ENCODE measurements around the gene GPC6. TPM values are rescaled to one million over a fixed set of nuclear protein-coding genes. Genes with fewer than 3 reads are reported as not detected.

The GPC6 gene
- total RNA-seq, 1 donor from 2014 or later: 18.7 TPM

DNA sequence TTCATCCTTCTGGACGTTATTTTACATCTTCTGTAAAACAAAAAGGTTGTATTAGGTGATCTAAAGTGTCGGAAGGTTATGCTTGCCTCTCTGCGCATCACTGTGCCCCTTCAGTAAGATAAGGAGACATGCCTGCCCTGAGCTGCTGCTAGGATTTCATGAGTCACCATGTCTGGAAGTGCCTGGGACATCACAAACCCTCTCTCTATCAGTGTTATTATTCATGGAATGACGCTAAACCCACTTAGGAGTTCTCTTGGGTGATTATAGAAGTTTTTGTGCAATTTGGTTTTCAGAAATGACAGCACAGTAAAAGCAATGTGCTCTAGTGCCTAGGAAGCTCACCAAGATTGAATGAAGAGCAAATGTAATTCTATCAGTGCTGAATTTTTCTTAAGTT is 635.2 kb downstream of the GPC6 start:
- TF ChIP-seq, protein P1, sequence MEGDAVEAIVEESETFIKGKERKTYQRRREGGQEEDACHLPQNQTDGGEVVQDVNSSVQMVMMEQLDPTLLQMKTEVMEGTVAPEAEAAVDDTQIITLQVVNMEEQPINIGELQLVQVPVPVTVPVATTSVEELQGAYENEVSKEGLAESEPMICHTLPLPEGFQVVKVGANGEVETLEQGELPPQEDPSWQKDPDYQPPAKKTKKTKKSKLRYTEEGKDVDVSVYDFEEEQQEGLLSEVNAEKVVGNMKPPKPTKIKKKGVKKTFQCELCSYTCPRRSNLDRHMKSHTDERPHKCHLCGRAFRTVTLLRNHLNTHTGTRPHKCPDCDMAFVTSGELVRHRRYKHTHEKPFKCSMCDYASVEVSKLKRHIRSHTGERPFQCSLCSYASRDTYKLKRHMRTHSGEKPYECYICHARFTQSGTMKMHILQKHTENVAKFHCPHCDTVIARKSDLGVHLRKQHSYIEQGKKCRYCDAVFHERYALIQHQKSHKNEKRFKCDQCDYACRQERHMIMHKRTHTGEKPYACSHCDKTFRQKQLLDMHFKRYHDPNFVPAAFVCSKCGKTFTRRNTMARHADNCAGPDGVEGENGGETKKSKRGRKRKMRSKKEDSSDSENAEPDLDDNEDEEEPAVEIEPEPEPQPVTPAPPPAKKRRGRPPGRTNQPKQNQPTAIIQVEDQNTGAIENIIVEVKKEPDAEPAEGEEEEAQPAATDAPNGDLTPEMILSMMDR (conservative IDR thresholded peaks at IDR 0.05; ENCODE audit: low read depth, low read length): no peak
- H3K4me3 ChIP-seq (ENCODE audit: low read depth, low read length): peak overlapping the region; percentile 10
- DNase-seq (ENCODE audit: low read depth): peak; percentile 38

- H3K4me3 ChIP-seq (ENCODE audit: low read depth, low read length): peak overlapping the region; percentile 10
- TF ChIP-seq, protein P1 (conservative IDR thresholded peaks at IDR 0.05; ENCODE audit: low read depth, low read length): no peak
- peak; percentile 40 for DNase-seq (ENCODE audit: low read depth)
Measured at GRCh38 chr13:93862259-93862658, 635.7 kb downstream of the GPC6 start.

DNA sequence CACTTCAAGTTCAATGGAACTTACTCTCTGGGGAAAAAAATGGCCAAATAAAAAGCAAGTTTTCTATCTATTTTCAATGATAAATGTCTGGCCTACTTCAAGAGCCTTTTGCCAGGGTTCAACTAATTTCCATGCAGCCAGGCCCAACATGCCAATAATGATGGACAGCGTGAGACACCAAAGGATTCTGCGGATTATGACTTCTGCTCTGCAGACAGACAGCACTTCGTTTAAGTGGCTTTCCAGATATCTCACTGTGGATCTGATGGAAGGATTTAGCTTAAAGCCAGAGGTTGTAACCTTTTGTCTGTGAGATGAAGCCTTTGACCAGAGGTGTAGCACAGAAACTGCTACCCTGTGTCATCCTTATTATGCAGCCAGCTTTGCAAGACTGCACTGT is 638.6 kb downstream of the GPC6 start:
- DNase-seq (ENCODE audit: low read depth): no peak
- TF ChIP-seq, protein P1 (conservative IDR thresholded peaks at IDR 0.05; ENCODE audit: low read depth, low read length): no peak
- no peak overlapping the region for H3K4me3 ChIP-seq (ENCODE audit: low read depth, low read length)

DNA sequence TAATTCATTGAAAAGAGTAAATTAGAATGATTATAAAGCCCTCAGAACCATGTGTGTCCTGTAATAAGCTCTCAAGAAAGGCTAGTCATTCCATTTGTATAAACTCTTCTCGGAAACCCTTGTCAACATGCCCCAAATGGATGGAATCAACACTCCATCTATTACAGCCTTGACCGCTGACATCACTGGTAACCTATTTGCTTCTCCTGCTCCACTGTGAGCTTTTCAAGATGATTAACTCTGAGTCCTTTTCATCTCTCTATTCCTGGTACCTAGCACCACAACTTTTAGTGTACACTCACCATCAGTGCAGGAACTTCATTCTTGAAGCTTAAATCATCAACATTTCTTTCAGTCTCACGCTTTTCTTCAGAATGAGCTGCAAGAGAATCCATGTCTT is 640.9 kb downstream of the GPC6 start:
- TF ChIP-seq, protein P1 (conservative IDR thresholded peaks at IDR 0.05; ENCODE audit: low read depth, low read length): no peak
- DNase-seq (ENCODE audit: low read depth): no peak
- H3K4me3 ChIP-seq (ENCODE audit: low read depth, low read length): no peak overlapping the region

DNA sequence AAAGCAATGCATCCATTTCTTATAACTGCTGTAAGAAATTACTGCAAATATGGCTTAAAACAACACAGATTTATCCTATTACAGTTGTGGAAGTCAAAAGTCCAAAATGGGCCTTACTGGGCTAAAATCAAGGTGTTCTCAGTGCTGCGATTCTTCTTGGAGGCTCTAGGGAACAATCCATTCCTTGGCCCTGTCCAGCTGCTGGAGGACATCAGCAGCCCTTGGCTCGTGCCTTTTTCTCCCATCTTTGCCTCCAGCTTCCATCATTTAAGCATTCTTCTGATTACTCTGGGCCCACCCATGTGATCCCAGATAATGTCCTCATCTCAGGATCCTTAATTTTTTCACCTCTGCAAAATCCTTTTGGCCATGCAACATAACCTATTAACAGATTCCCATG is 645.8 kb downstream of the GPC6 start:
- TF ChIP-seq, protein P1 (conservative IDR thresholded peaks at IDR 0.05; ENCODE audit: low read depth, low read length): no peak
- DNase-seq (ENCODE audit: low read depth): no peak
- H3K4me3 ChIP-seq (ENCODE audit: low read depth, low read length): no peak overlapping the region

GRCh38 chr13:93872786-93873347 is 646.3 kb downstream of the GPC6 start:
- no peak for DNase-seq (ENCODE audit: low read depth)
- TF ChIP-seq, protein P1 (conservative IDR thresholded peaks at IDR 0.05; ENCODE audit: low read depth, low read length): no peak
- H3K4me3 ChIP-seq (ENCODE audit: low read depth, low read length): no peak overlapping the region

GRCh38 chr13:93875547-93875946 is 648.9 kb downstream of the GPC6 start:
- no peak for DNase-seq (ENCODE audit: low read depth)
- TF ChIP-seq, protein P1 (conservative IDR thresholded peaks at IDR 0.05; ENCODE audit: low read depth, low read length): no peak

More at GRCh38 chr13:93875547-93875946, 648.9 kb downstream of the GPC6 start:
- H3K4me3 ChIP-seq (ENCODE audit: low read depth, low read length): no peak overlapping the region

Measured in epithelial cell of proximal tubule (primary cell).